A673 (cell line): Measurements from ENCODE around the gene TGM1.

ENCODE experiments used
- EZH2 ChIP-seq: fragments of 200-600 bp; sonication (generic); IDR thresholded peaks from 2 replicates; pipeline ENCODE4 v1.6.1; 2017; ENCODE audit warnings: borderline replicate concordance, low read depth, mild to moderate bottlenecking, mixed read lengths, antibody characterized with exemption, low read length; ENCODE audit not compliant: poor library complexity, severe bottlenecking
- TF ChIP-seq, protein P1 (sequence below): fragments of 300-800, 200-600 bp; sonication (generic); conservative IDR thresholded peaks from 2 replicates; pipeline ENCODE4 v1.5.1; 2017; ENCODE audit warnings: low read depth, mild to moderate bottlenecking, antibody characterized with exemption, low read length, moderate library complexity, mixed read lengths

DNA sequence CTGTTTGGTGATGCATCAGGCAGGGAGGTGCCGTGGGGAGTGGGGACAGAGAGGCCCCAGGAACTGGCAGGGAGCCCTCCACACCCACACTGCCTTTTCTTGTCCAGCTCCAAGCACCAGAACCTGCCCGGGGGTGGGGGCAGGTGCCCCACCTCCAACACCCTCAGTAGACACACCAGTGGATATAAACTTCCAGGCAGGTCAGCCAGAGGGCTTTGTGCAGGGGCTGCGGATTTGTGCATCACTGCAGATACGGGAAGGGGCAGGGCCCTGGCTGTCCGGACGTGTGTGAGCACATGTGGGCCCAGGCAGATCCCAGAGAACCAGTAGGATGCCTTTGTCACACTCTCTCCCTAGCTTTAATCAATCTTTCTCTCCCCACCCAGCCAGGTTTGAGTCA is 1.3 kb upstream of the TGM1 start:
- TF ChIP-seq, protein P1, sequence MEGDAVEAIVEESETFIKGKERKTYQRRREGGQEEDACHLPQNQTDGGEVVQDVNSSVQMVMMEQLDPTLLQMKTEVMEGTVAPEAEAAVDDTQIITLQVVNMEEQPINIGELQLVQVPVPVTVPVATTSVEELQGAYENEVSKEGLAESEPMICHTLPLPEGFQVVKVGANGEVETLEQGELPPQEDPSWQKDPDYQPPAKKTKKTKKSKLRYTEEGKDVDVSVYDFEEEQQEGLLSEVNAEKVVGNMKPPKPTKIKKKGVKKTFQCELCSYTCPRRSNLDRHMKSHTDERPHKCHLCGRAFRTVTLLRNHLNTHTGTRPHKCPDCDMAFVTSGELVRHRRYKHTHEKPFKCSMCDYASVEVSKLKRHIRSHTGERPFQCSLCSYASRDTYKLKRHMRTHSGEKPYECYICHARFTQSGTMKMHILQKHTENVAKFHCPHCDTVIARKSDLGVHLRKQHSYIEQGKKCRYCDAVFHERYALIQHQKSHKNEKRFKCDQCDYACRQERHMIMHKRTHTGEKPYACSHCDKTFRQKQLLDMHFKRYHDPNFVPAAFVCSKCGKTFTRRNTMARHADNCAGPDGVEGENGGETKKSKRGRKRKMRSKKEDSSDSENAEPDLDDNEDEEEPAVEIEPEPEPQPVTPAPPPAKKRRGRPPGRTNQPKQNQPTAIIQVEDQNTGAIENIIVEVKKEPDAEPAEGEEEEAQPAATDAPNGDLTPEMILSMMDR, result no peak
- TF ChIP-seq EZH2, result no peak
